HG02642 (cell line): ENCODE measurements around the gene BAZ1A.

ENCODE experiments used
- ATAC-seq: cut with Tn5 transposase; IDR thresholded peaks from one replicate; pipeline ENCODE4 v1.9.1; 2021; ENCODE audit warnings: mild to moderate bottlenecking; ENCODE audit not compliant: unreplicated experiment, poor library complexity

Gene BAZ1A

GRCh38 chr14:34732802-34733201 is 142.4 kb downstream of the BAZ1A start:
- ATAC-seq: no peak

GRCh38 chr14:34723867-34724266 is 151.3 kb downstream of the BAZ1A start:
- no peak for ATAC-seq

GRCh38 chr14:34722723-34723545 is 152.2 kb downstream of the BAZ1A start:
- no peak for ATAC-seq

- ATAC-seq: no peak
Observed at GRCh38 chr14:34721129-34721528, 154.0 kb downstream of the BAZ1A start.

GRCh38 chr14:34718750-34719304 is 156.3 kb downstream of the BAZ1A start:
- no peak for ATAC-seq

- no peak for ATAC-seq
Observed at GRCh38 chr14:34715127-34715863, 159.9 kb downstream of the BAZ1A start.

GRCh38 chr14:34714320-34715126 is 160.6 kb downstream of the BAZ1A start, which contains the start of gene CFL2:
Gene CFL2 (minus strand): TSS chr14:34714593. CDS start chr14:34714540, 53 bp downstream.
- peak; percentile 93 for ATAC-seq

GRCh38 chr14:34713681-34714319 is 161.4 kb downstream of the BAZ1A start:
- ATAC-seq: peak; percentile 12

GRCh38 chr14:34713122-34713680 is 162.0 kb downstream of the BAZ1A start:
- no peak for ATAC-seq

GRCh38 chr14:34711796-34712712 is 163.1 kb downstream of the BAZ1A start:
- no peak for ATAC-seq

GRCh38 chr14:34711169-34711568 is 164.0 kb downstream of the BAZ1A start:
- peak; percentile 39 for ATAC-seq

GRCh38 chr14:34710744-34711143 is 164.4 kb downstream of the BAZ1A start:
- ATAC-seq: no peak

GRCh38 chr14:34710006-34710405 is 165.2 kb downstream of the BAZ1A start:
- no peak for ATAC-seq

GRCh38 chr14:34707722-34708121 is 167.4 kb downstream of the BAZ1A start:
- ATAC-seq: no peak
